ENCODE data around the gene KLHL11. TPM values are rescaled to one million over a fixed set of nuclear protein-coding genes. Genes with fewer than 3 reads are reported as not detected.
"Not testable (repeated sequence)": the region's sequence is repeated elsewhere in the genome, so short reads cannot be mapped to it uniquely, and the experiment has no call there.

KLHL11 gene
- total RNA-seq, 1 experiment from 2014 or later, result 14.7 TPM

GRCh38 chr17:41895617-41896016 is 30.4 kb upstream of the KLHL11 start:
- Histone ChIP-seq H3K27me3 (ENCODE audit: control insufficient read depth, insufficient read depth, low read length) (no peaks in the 10 kb centered on the region), H3K4me3 (ENCODE audit: insufficient read depth, low read depth, low read length) (no peak overlapping the region), H3K36me3 (replicated peaks; ENCODE audit: control insufficient read depth, insufficient read depth, low read length) (peaks cover 70% of the 10 kb centered on the region)
- no peak for DNase-seq

- Histone ChIP-seq H3K4me3 (ENCODE audit: insufficient read depth, low read depth, low read length) (no peak overlapping the region), H3K36me3 (replicated peaks; ENCODE audit: control insufficient read depth, insufficient read depth, low read length) (peaks cover 72% of the 10 kb centered on the region), H3K27me3 (ENCODE audit: control insufficient read depth, insufficient read depth, low read length) (no peaks in the 10 kb centered on the region)
- no peak for DNase-seq
Observed at GRCh38 chr17:41894791-41895331, 29.6 kb upstream of the KLHL11 start.

- Histone ChIP-seq H3K36me3 (replicated peaks; ENCODE audit: control insufficient read depth, insufficient read depth, low read length) (peaks cover 69% of the 10 kb centered on the region), H3K4me3 (ENCODE audit: insufficient read depth, low read depth, low read length) (no peak overlapping the region), H3K27me3 (ENCODE audit: control insufficient read depth, insufficient read depth, low read length) (no peaks in the 10 kb centered on the region)
- no peak for DNase-seq
Observed at GRCh38 chr17:41893384-41893783, 28.2 kb upstream of the KLHL11 start.

- Histone ChIP-seq H3K27me3 (ENCODE audit: control insufficient read depth, insufficient read depth, low read length) (no peaks in the 10 kb centered on the region), H3K4me3 (ENCODE audit: insufficient read depth, low read depth, low read length) (no peak overlapping the region), H3K36me3 (replicated peaks; ENCODE audit: control insufficient read depth, insufficient read depth, low read length) (peaks cover 68% of the 10 kb centered on the region)
- no peak for DNase-seq
Observed at GRCh38 chr17:41892021-41892376, 26.8 kb upstream of the KLHL11 start.

DNA sequence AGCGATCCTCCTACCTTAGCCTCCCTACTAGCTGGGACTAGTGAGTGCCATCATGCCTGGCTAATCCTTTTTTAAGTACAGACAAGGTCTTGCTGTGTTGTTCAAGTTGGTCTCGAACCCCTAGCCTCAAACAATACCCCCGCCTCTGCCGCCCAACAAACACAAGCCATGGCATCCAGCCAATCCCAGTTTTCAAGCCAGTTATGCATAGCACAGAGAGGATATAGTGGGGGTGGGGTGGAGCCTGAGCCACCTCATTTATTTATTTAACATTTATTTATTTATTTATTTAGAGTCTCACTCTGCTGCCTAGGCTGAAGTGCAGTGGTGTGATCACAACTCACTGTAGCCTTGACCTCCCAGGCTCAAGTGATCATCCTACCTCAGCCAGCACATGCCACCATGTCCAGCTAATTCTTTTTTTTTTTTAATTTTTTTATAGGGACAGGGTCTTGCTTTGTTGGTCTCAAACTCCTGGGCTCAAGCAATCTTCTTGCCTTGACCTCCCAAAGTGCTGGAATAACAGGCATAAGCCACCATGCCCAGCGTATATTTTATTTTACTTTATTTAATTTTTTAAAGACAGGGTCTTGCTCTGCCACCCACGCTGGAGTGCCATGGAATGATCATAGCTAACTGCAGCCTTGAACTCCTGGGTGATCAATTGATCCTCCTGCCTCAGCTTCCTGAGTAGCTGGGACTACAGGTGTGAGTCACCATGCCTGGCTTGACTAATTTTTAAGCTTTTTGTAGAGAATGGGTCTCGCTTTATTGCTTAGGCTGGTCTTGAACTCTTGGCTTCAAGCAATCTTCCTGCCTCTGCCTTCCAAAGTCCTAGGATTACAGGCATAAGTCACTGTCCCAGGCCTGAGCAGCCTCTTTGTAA is 26.2 kb upstream of the KLHL11 start:
- DNase-seq, result no peak
- H3K4me3 ChIP-seq (ENCODE audit: insufficient read depth, low read depth, low read length), result no peak overlapping the region
- H3K27me3 ChIP-seq (ENCODE audit: control insufficient read depth, insufficient read depth, low read length), result no peaks in the 10 kb centered on the region
- peaks cover 65% of the 10 kb centered on the region for H3K36me3 ChIP-seq (replicated peaks; ENCODE audit: control insufficient read depth, insufficient read depth, low read length)

DNA sequence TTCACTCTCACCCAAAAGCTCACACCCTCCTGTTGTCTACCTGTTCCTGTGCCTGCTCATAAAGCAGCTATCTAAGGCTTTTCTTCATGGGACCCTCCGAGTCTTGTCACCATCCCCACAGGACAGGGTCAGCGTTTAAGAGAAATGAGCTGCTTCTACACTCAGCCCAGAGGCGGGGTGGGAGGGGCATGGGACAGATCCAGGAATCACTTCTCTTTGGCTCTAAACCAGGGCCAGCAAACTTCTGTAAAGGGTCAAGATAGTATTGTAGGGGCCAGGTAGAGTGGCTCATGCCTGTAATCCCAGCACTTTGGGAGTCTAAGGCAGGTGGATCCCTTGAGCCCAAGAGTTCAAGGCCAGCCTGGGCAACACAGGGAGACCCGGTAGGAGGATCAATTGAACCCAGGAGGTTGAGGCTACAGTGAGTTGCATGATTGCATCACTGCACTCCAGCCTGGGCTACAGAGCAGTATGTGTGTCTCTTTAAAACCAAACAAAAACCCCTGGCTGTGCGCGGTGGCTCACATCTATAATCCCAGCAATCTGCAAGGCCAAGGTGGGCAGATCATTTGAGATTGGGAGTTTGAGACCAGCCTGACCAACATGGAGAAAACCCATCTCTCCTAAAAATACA is 23.2 kb upstream of the KLHL11 start:
- H3K4me3 ChIP-seq (ENCODE audit: insufficient read depth, low read depth, low read length), result no peak overlapping the region
- no peak for DNase-seq
- no peaks in the 10 kb centered on the region for H3K27me3 ChIP-seq (ENCODE audit: control insufficient read depth, insufficient read depth, low read length)
- H3K36me3 ChIP-seq (replicated peaks; ENCODE audit: control insufficient read depth, insufficient read depth, low read length), result peaks cover 62% of the 10 kb centered on the region

DNA sequence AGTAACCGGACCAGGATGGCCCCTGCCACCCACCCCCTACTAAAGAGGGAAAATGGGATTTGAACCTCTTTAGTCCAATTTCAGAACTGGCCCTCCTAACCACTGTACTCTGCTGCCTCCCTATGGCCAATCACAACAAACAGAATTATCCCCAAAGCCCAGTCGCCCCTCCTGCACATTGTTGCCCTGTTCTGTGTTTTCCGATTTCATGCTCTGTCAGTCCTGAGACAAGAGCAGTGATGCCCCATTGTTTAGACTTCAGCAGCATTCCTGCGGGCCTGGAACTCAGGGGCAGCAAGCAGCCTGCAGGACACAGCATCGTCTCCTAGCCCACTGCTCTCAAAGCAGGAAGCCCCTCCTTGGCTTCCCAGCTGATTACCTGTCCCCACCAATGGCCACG is 20.5 kb upstream of the KLHL11 start:
- no peaks in the 10 kb centered on the region for H3K27me3 ChIP-seq (ENCODE audit: control insufficient read depth, insufficient read depth, low read length)
- peak; percentile 53 for DNase-seq
- H3K36me3 ChIP-seq (replicated peaks; ENCODE audit: control insufficient read depth, insufficient read depth, low read length), result peaks cover 56% of the 10 kb centered on the region
- H3K4me3 ChIP-seq (ENCODE audit: insufficient read depth, low read depth, low read length), result no peak overlapping the region

DNA sequence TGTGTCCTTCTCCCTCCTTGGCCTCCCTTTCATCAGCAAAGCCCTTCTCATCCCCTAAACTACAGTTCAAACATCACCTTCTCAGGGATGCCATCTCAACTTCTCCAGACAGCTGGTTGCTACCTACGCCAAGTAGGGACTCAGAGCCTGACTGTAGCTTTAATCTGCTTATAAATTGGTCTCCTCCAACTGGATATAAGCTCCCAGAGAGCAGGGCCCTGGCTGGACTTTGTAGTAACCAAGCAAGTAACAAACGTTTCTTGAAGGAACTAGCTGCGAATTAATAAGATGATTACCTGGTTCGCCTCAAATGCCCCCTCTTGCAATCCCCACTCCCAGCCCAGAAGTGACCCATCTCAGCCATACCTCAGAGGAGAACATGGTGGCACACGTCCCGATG is 17.5 kb upstream of the KLHL11 start:
- no peaks in the 10 kb centered on the region for H3K27me3 ChIP-seq (ENCODE audit: control insufficient read depth, insufficient read depth, low read length)
- DNase-seq, result no peak
- peaks cover 62% of the 10 kb centered on the region for H3K36me3 ChIP-seq (replicated peaks; ENCODE audit: control insufficient read depth, insufficient read depth, low read length)
- H3K4me3 ChIP-seq (ENCODE audit: insufficient read depth, low read depth, low read length), result no peak overlapping the region

DNA sequence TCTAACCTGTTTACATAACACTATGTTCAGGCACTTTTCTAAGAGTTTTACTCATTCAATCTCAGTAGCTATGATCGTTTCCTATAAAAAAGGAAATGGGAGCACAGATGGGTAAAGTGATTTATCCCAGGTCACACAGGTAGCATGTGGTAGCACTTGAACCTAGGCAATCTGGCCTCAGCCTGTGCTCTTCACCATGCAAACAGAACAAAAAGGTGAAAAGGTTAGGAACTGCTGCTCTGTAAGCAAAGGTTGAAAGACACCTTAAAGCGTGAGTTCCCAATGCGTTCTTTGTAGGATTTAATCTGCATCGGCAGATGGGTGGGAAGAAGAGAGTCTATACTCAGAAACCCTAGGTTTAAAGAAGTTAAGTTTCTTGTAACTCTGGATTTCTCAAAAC is 14.9 kb upstream of the KLHL11 start:
- no peak for DNase-seq
- H3K36me3 ChIP-seq (replicated peaks; ENCODE audit: control insufficient read depth, insufficient read depth, low read length), result peaks cover 48% of the 10 kb centered on the region
- no peak overlapping the region for H3K4me3 ChIP-seq (ENCODE audit: insufficient read depth, low read depth, low read length)
- H3K27me3 ChIP-seq (ENCODE audit: control insufficient read depth, insufficient read depth, low read length), result no peaks in the 10 kb centered on the region

DNA sequence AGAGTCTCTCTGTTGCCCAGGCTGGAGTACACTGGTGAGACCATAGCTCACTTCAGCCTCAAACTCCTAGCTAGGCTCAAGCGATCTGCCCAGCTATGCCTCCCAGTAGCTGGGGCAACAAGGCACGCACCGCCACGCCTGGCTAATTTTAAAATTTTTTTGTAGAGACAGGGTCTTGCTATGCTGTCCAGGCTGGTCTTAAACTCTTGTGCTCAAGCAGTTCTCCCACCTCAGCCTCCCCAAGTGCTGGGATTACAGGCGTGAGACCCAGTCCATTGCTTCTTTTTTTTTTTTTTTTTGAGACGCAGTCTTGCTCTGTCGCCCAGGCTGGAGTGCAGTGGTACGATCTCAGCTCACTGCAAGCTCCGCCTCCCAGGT is 9.1 kb upstream of the KLHL11 start:
- H3K4me3 ChIP-seq (ENCODE audit: insufficient read depth, low read depth, low read length); DNase-seq; H3K27me3 ChIP-seq (ENCODE audit: control insufficient read depth, insufficient read depth, low read length): not testable (repeated sequence)
- peaks cover 57% of the 10 kb centered on the region for H3K36me3 ChIP-seq (replicated peaks; ENCODE audit: control insufficient read depth, insufficient read depth, low read length)

- DNase-seq, result no peak
- H3K27me3 ChIP-seq (ENCODE audit: control insufficient read depth, insufficient read depth, low read length), result no peaks in the 10 kb centered on the region
- peaks cover 57% of the 10 kb centered on the region for H3K36me3 ChIP-seq (replicated peaks; ENCODE audit: control insufficient read depth, insufficient read depth, low read length)
- H3K4me3 ChIP-seq (ENCODE audit: insufficient read depth, low read depth, low read length), result no peak overlapping the region
Observed at GRCh38 chr17:41873559-41874292, 8.5 kb upstream of the KLHL11 start.

DNA sequence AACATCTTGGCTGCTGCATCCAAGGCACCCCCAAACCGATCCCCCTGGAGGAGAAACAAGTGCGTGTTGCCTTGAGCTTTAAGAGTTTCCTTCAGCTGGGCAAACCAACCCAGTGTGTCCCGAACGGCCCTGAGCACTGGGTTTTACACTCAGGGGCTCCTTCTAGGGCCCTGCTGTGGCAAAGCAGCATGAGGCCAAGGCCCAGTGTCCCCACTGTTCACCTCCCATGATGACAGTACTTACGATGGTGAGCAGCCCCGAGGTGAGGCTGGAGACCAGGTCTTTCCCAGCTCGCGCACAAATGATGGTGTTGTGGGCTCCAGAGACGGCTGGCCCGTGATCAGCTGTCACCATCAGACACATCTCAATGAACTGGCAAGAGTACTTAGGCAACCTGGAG is 6.6 kb upstream of the KLHL11 start:
- no peak overlapping the region for H3K4me3 ChIP-seq (ENCODE audit: insufficient read depth, low read depth, low read length)
- no peak for DNase-seq
- H3K36me3 ChIP-seq (replicated peaks; ENCODE audit: control insufficient read depth, insufficient read depth, low read length), result peaks cover 52% of the 10 kb centered on the region
- no peaks in the 10 kb centered on the region for H3K27me3 ChIP-seq (ENCODE audit: control insufficient read depth, insufficient read depth, low read length)

DNA sequence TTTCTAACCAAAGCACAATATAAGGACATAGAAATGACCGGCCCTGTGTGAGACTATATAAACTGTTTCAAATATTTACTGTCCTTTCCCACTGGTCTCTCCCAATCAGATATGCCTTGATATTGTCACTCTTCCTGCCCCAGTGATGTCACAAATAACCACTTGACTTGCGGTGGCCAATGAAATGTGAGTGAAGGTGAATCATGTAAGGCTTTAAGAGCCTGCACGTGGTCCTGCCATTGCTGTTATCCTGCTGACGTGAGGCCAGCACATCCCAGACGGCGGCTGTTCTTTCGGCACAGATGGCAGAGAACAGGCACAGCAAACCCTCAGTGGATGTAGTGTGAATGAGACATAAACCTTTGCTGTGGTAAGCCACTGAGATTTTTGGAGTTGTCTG is 5.4 kb upstream of the KLHL11 start:
- no peak for DNase-seq
- peaks cover 54% of the 10 kb centered on the region for H3K36me3 ChIP-seq (replicated peaks; ENCODE audit: control insufficient read depth, insufficient read depth, low read length)
- H3K4me3 ChIP-seq (ENCODE audit: insufficient read depth, low read depth, low read length), result no peak overlapping the region
- H3K27me3 ChIP-seq (ENCODE audit: control insufficient read depth, insufficient read depth, low read length), result no peaks in the 10 kb centered on the region

DNA sequence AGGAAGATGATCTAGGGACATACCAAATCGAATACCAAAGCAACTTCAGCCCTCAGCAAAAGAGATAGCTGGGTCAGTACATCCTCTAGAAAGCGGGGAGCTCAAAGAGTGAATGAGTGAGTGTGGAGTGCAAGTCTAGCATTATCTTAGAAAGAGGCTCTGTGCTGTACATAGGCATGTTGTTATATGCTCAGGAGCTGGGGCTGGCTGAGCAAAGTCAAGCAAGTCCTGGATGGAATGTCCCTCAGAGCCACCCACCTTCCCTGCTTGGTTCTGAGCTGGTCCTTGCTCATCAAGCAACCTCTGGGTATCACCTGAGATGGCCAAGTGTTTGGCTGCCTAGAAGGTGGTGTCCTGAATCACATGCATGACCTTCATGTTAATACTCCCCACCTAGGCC is 4.9 kb upstream of the KLHL11 start:
- H3K27me3 ChIP-seq (ENCODE audit: control insufficient read depth, insufficient read depth, low read length), result no peaks in the 10 kb centered on the region
- peaks cover 54% of the 10 kb centered on the region for H3K36me3 ChIP-seq (replicated peaks; ENCODE audit: control insufficient read depth, insufficient read depth, low read length)
- DNase-seq, result no peak
- no peak overlapping the region for H3K4me3 ChIP-seq (ENCODE audit: insufficient read depth, low read depth, low read length)

DNA sequence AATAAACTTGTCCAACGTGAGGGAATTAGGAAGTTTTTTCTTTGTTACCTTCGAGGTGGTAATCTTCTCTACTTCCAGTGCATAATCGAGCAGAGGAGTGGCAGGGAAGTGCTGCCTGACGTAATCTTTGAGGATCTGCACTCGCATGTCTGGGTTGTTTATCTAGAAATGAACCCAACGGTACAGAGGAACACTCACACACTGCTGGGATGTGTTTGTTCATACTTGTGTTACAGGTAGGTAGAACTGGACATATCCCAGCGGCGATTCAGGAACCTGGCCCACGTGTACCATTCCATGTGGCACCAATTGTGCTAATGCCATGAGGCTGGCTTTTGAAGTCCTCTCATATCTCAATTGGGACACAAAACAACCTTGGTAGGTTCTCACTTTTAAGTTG is 4.2 kb upstream of the KLHL11 start:
- peaks cover 52% of the 10 kb centered on the region for H3K36me3 ChIP-seq (replicated peaks; ENCODE audit: control insufficient read depth, insufficient read depth, low read length)
- DNase-seq, result no peak
- no peak overlapping the region for H3K4me3 ChIP-seq (ENCODE audit: insufficient read depth, low read depth, low read length)
- H3K27me3 ChIP-seq (ENCODE audit: control insufficient read depth, insufficient read depth, low read length), result no peaks in the 10 kb centered on the region
